Stimulated activated CD4-positive, alpha-beta T cell treated with anti-CD3 and anti-CD28 coated beads, Interleukin-4, amount 100 ng/mL, for 24 hours (primary cell): ENCODE measurements around the gene MNT.

Experiments used
- DNase-seq: peaks from one replicate; pipeline ENCODE4 v3.0.0-alpha.2; 2020

The MNT gene

GRCh38 chr17:2394775-2395201, 6.1 kb downstream of the MNT start:
- DNase-seq, result no peak

- no peak for DNase-seq
Observed at GRCh38 chr17:2393954-2394749, 6.7 kb downstream of the MNT start.

- DNase-seq, result peak; percentile 88
Observed at GRCh38 chr17:2393174-2393953, 7.5 kb downstream of the MNT start.

GRCh38 chr17:2392252-2393173, 8.3 kb downstream of the MNT start:
- DNase-seq, result peak; percentile 98

GRCh38 chr17:2391597-2392251, 9.1 kb downstream of the MNT start:
- DNase-seq, result no peak

- no peak for DNase-seq
Observed at GRCh38 chr17:2390199-2390836, 10.5 kb downstream of the MNT start.

GRCh38 chr17:2388683-2389055, 12.2 kb downstream of the MNT start:
- DNase-seq, result no peak

- no peak for DNase-seq
Observed at GRCh38 chr17:2388020-2388682, 12.7 kb downstream of the MNT start.

GRCh38 chr17:2387086-2388019, 13.5 kb downstream of the MNT start:
- no peak for DNase-seq

GRCh38 chr17:2386400-2387085, 14.3 kb downstream of the MNT start:
- DNase-seq, result no peak

- no peak for DNase-seq
Observed at GRCh38 chr17:2385240-2386210, 15.3 kb downstream of the MNT start.

- DNase-seq, result no peak
Observed at GRCh38 chr17:2384439-2385127, 16.3 kb downstream of the MNT start.

GRCh38 chr17:2383628-2384167, 17.2 kb downstream of the MNT start:
- no peak for DNase-seq

- no peak for DNase-seq
Observed at GRCh38 chr17:2380950-2381649, 19.8 kb downstream of the MNT start.

GRCh38 chr17:2380226-2380922, 20.5 kb downstream of the MNT start:
- DNase-seq, result no peak
